ENCODE measurements around the gene BTRC.
"Not testable (repeated sequence)": the region's sequence is repeated elsewhere in the genome, so short reads cannot be mapped to it uniquely, and the experiment has no call there.

BTRC gene

GRCh38 chr10:101388676-101389276 lies 34.8 kb downstream of the BTRC start:
- no peaks in the 10 kb centered on the region for H3K9me3 ChIP-seq (ENCODE audit: control insufficient read depth, insufficient read depth, low read length)
- no peaks in the 10 kb centered on the region for H3K36me3 ChIP-seq (ENCODE audit: insufficient read depth, low read length)
- H3K9ac ChIP-seq (ENCODE audit: low read depth, low read length): no peak overlapping the region
- no peaks in the 10 kb centered on the region for H3K4me1 ChIP-seq (ENCODE audit: insufficient read depth, low read length)

GRCh38 chr10:101389532-101389931 lies 35.6 kb downstream of the BTRC start:
- H3K9me3 ChIP-seq (ENCODE audit: control insufficient read depth, insufficient read depth, low read length); H3K4me1 ChIP-seq (ENCODE audit: insufficient read depth, low read length); H3K36me3 ChIP-seq (ENCODE audit: insufficient read depth, low read length); H3K9ac ChIP-seq (ENCODE audit: low read depth, low read length): not testable (repeated sequence)

- Histone ChIP-seq H3K9ac (ENCODE audit: low read depth, low read length) (no peak overlapping the region), H3K9me3 (ENCODE audit: control insufficient read depth, insufficient read depth, low read length) (no peaks in the 10 kb centered on the region), H3K4me1 (ENCODE audit: insufficient read depth, low read length) (no peaks in the 10 kb centered on the region; the same call in 1 of the 2 replicates), H3K36me3 (ENCODE audit: insufficient read depth, low read length) (no peaks in the 10 kb centered on the region)
These were observed 36.1 kb downstream of the BTRC start for GRCh38 chr10:101389986-101390531.

- Histone ChIP-seq H3K9me3 (ENCODE audit: control insufficient read depth, insufficient read depth, low read length) (no peaks in the 10 kb centered on the region), H3K36me3 (ENCODE audit: insufficient read depth, low read length) (no peaks in the 10 kb centered on the region), H3K9ac (ENCODE audit: low read depth, low read length) (no peak overlapping the region), H3K4me1 (ENCODE audit: insufficient read depth, low read length) (no peaks in the 10 kb centered on the region; the same call in 1 of the 2 replicates)
These were observed 39.4 kb downstream of the BTRC start for GRCh38 chr10:101393378-101393777.

GRCh38 chr10:101394524-101395133 lies 40.7 kb downstream of the BTRC start:
- Histone ChIP-seq H3K9ac (ENCODE audit: low read depth, low read length) (no peak overlapping the region), H3K9me3 (ENCODE audit: control insufficient read depth, insufficient read depth, low read length) (no peaks in the 10 kb centered on the region), H3K4me1 (ENCODE audit: insufficient read depth, low read length) (no peaks in the 10 kb centered on the region; the same call in 1 of the 2 replicates), H3K36me3 (ENCODE audit: insufficient read depth, low read length) (no peaks in the 10 kb centered on the region)

- Histone ChIP-seq H3K9ac (ENCODE audit: low read depth, low read length) (no peak overlapping the region), H3K4me1 (ENCODE audit: insufficient read depth, low read length) (no peaks in the 10 kb centered on the region; the same call in 1 of the 2 replicates), H3K36me3 (ENCODE audit: insufficient read depth, low read length) (no peaks in the 10 kb centered on the region), H3K9me3 (ENCODE audit: control insufficient read depth, insufficient read depth, low read length) (no peaks in the 10 kb centered on the region)
These were observed 43.2 kb downstream of the BTRC start for GRCh38 chr10:101397140-101397539.

GRCh38 chr10:101400585-101400984 lies 46.6 kb downstream of the BTRC start:
- H3K9ac ChIP-seq (ENCODE audit: low read depth, low read length): no peak overlapping the region
- no peaks in the 10 kb centered on the region for H3K36me3 ChIP-seq (ENCODE audit: insufficient read depth, low read length)
- peaks cover 5% of the 10 kb centered on the region for H3K4me1 ChIP-seq (ENCODE audit: insufficient read depth, low read length)
- H3K9me3 ChIP-seq (ENCODE audit: control insufficient read depth, insufficient read depth, low read length): no peaks in the 10 kb centered on the region

- Histone ChIP-seq H3K4me1 (ENCODE audit: insufficient read depth, low read length) (peaks cover 5% of the 10 kb centered on the region), H3K9ac (ENCODE audit: low read depth, low read length) (no peak overlapping the region), H3K9me3 (ENCODE audit: control insufficient read depth, insufficient read depth, low read length) (no peaks in the 10 kb centered on the region), H3K36me3 (ENCODE audit: insufficient read depth, low read length) (no peaks in the 10 kb centered on the region)
These were observed 48.7 kb downstream of the BTRC start for GRCh38 chr10:101402711-101403110.

- no peaks in the 10 kb centered on the region for H3K9me3 ChIP-seq (ENCODE audit: control insufficient read depth, insufficient read depth, low read length)
- peaks cover 5% of the 10 kb centered on the region for H3K4me1 ChIP-seq (ENCODE audit: insufficient read depth, low read length)
- no peak overlapping the region for H3K9ac ChIP-seq (ENCODE audit: low read depth, low read length)
- H3K36me3 ChIP-seq (ENCODE audit: insufficient read depth, low read length): no peaks in the 10 kb centered on the region
These were observed 49.2 kb downstream of the BTRC start for GRCh38 chr10:101403161-101403560.

GRCh38 chr10:101405001-101405400 lies 51.0 kb downstream of the BTRC start:
- Histone ChIP-seq H3K9ac (ENCODE audit: low read depth, low read length) (no peak overlapping the region), H3K36me3 (ENCODE audit: insufficient read depth, low read length) (no peaks in the 10 kb centered on the region), H3K4me1 (ENCODE audit: insufficient read depth, low read length) (peaks cover 5% of the 10 kb centered on the region), H3K9me3 (ENCODE audit: control insufficient read depth, insufficient read depth, low read length) (no peaks in the 10 kb centered on the region)

GRCh38 chr10:101411598-101411997 lies 57.6 kb downstream of the BTRC start:
- H3K9me3 ChIP-seq (ENCODE audit: control insufficient read depth, insufficient read depth, low read length): no peaks in the 10 kb centered on the region

GRCh38 chr10:101414034-101414433 lies 60.1 kb downstream of the BTRC start:
- Histone ChIP-seq H3K4me1 (ENCODE audit: insufficient read depth, low read length) (no peaks in the 10 kb centered on the region), H3K36me3 (ENCODE audit: insufficient read depth, low read length) (no peaks in the 10 kb centered on the region), H3K9ac (ENCODE audit: low read depth, low read length) (no peak overlapping the region), H3K9me3 (ENCODE audit: control insufficient read depth, insufficient read depth, low read length) (no peaks in the 10 kb centered on the region)

More at GRCh38 chr10:101411598-101411997, 57.6 kb downstream of the BTRC start:
- Histone ChIP-seq H3K9ac (ENCODE audit: low read depth, low read length) (no peak overlapping the region), H3K36me3 (ENCODE audit: insufficient read depth, low read length) (no peaks in the 10 kb centered on the region), H3K4me1 (ENCODE audit: insufficient read depth, low read length) (no peaks in the 10 kb centered on the region)

- H3K9ac ChIP-seq (ENCODE audit: low read depth, low read length): no peak overlapping the region
These were observed 61.9 kb downstream of the BTRC start for GRCh38 chr10:101415884-101416283.

GRCh38 chr10:101421967-101422366 lies 68.0 kb downstream of the BTRC start:
- not testable (repeated sequence) for H3K4me1 ChIP-seq (ENCODE audit: insufficient read depth, low read length); H3K9ac ChIP-seq (ENCODE audit: low read depth, low read length); H3K36me3 ChIP-seq (ENCODE audit: insufficient read depth, low read length); H3K9me3 ChIP-seq (ENCODE audit: control insufficient read depth, insufficient read depth, low read length)

More at GRCh38 chr10:101415884-101416283, 61.9 kb downstream of the BTRC start:
- Histone ChIP-seq H3K36me3 (ENCODE audit: insufficient read depth, low read length) (no peaks in the 10 kb centered on the region), H3K4me1 (ENCODE audit: insufficient read depth, low read length) (no peaks in the 10 kb centered on the region), H3K9me3 (ENCODE audit: control insufficient read depth, insufficient read depth, low read length) (no peaks in the 10 kb centered on the region)

GRCh38 chr10:101425535-101425934 lies 71.6 kb downstream of the BTRC start:
- no peaks in the 10 kb centered on the region for H3K4me1 ChIP-seq (ENCODE audit: insufficient read depth, low read length)
- H3K9ac ChIP-seq (ENCODE audit: low read depth, low read length): no peak overlapping the region
- no peaks in the 10 kb centered on the region for H3K36me3 ChIP-seq (ENCODE audit: insufficient read depth, low read length)
- H3K9me3 ChIP-seq (ENCODE audit: control insufficient read depth, insufficient read depth, low read length): no peaks in the 10 kb centered on the region

All from ES-I3 (cell line).